Activated CD4-positive, alpha-beta T cell treated with anti-CD3 and anti-CD28 coated beads, Interleukin-2, amount 50 U/mL, for 1 hour (primary cell): ENCODE data around the gene WNT11.

ENCODE experiments used
- DNase-seq: peaks from one replicate; pipeline ENCODE4 v3.0.0-alpha.2; 2020

Gene WNT11

GRCh38 chr11:76206327-76207081 is at the start of gene WNT11:
WNT11 (minus strand) TSS chr11:76206502; CDS start chr11:76206407, 95 bp downstream.
- DNase-seq: peak; percentile 30

GRCh38 chr11:76253416-76253815 is 47.1 kb upstream of the WNT11 start:
- no peak for DNase-seq

- no peak for DNase-seq
Measured at GRCh38 chr11:76252631-76253070, 46.3 kb upstream of the WNT11 start.

- no peak for DNase-seq
Measured at GRCh38 chr11:76251576-76251975, 45.3 kb upstream of the WNT11 start.

GRCh38 chr11:76251226-76251575 is 44.9 kb upstream of the WNT11 start:
- no peak for DNase-seq

GRCh38 chr11:76250520-76251225 is 44.4 kb upstream of the WNT11 start:
- no peak for DNase-seq

GRCh38 chr11:76249195-76249741 is 43.0 kb upstream of the WNT11 start:
- DNase-seq: no peak

GRCh38 chr11:76248210-76248609 is 41.9 kb upstream of the WNT11 start:
- no peak for DNase-seq

- no peak for DNase-seq
Measured at GRCh38 chr11:76247091-76247490, 40.8 kb upstream of the WNT11 start.

GRCh38 chr11:76246271-76246933 is 40.1 kb upstream of the WNT11 start:
- DNase-seq: no peak

GRCh38 chr11:76245720-76246119 is 39.4 kb upstream of the WNT11 start:
- DNase-seq: no peak

- no peak for DNase-seq
Measured at GRCh38 chr11:76244316-76244851, 38.1 kb upstream of the WNT11 start.

- DNase-seq: no peak
Measured at GRCh38 chr11:76243957-76244285, 37.6 kb upstream of the WNT11 start.

- no peak for DNase-seq
Measured at GRCh38 chr11:76243193-76243956, 37.1 kb upstream of the WNT11 start.

- no peak for DNase-seq
Measured at GRCh38 chr11:76242004-76242779, 35.9 kb upstream of the WNT11 start.

- DNase-seq: no peak
Measured at GRCh38 chr11:76241243-76242000, 35.1 kb upstream of the WNT11 start.

- no peak for DNase-seq
Measured at GRCh38 chr11:76240666-76241065, 34.4 kb upstream of the WNT11 start.

GRCh38 chr11:76240161-76240540 is 33.8 kb upstream of the WNT11 start:
- DNase-seq: no peak

- no peak for DNase-seq
Measured at GRCh38 chr11:76239483-76240160, 33.3 kb upstream of the WNT11 start.

- no peak for DNase-seq
Measured at GRCh38 chr11:76238551-76238950, 32.2 kb upstream of the WNT11 start.

GRCh38 chr11:76237914-76238313 is 31.6 kb upstream of the WNT11 start:
- DNase-seq: no peak
